GM10847 (cell line): ENCODE measurements around the gene DCPS.

Source experiments
- POLR2A ChIP-seq: IDR thresholded peaks from 2 replicates; pipeline ENCODE4 v1.6.1; 2011; ENCODE audit not compliant: insufficient read length; ENCODE audit errors: extremely low read depth

The DCPS gene

DNA sequence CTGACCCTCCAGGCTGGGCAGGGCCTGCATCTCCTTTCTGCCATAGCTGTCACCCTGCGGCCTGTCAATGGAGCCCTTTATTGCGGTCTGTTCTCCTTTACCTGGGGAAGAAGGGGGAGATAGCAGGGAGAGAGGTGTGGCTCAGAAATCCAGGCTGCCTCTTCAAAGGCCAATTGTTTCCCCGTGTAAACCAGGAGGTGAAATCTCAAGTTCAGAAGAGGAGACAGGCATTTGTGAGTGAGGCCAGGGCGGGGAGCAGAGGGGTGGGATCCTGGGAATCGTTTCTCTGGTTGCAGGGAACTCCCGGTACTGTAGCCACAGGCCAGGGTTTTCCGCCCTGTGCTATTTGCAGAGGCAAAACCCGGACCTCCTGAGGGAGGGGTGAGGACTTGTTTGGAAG, 9.1 kb downstream of the DCPS start:
- no peak for TF ChIP-seq POLR2A

DNA sequence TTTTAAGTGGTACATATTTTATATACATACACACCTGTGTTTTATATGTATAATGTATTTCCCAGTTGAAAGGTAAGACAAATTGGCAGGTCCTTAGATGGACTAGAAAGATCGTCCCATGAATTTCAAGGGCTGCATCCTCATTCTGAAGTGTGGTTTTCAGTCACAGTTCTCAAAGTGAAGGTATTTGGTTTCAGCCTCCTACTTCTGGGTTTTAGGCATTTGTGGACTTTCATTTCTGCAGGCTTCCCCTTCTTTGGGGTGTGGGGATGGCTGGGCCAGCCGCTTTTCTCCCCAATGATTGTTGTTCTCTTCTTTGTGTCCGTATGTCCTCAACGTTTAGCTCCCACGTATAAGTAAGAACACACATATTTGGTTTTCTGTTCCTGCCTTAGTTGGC, 10.0 kb downstream of the DCPS start:
- TF ChIP-seq POLR2A, result no peak

DNA sequence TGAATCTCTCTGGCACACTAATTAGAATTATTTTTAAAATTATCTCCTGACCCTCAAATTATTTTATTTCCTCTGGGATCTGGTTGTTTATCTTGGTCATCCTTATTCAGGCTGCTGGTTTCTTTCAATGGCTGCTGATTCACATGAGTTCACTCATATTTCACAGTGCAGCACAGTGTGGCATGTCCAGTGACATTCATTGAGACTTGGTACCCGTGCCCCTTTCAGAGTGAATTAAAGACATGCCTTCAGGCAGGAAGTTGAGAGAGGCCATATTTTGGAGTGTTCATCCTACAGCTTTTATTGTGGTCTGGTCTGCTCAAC, 13.5 kb downstream of the DCPS start:
- TF ChIP-seq POLR2A, result no peak

- no peak for TF ChIP-seq POLR2A
Measured at GRCh38 chr11:126317756-126318573, 14.1 kb downstream of the DCPS start.

- no peak for TF ChIP-seq POLR2A
Measured at GRCh38 chr11:126318574-126319373, 14.9 kb downstream of the DCPS start.

DNA sequence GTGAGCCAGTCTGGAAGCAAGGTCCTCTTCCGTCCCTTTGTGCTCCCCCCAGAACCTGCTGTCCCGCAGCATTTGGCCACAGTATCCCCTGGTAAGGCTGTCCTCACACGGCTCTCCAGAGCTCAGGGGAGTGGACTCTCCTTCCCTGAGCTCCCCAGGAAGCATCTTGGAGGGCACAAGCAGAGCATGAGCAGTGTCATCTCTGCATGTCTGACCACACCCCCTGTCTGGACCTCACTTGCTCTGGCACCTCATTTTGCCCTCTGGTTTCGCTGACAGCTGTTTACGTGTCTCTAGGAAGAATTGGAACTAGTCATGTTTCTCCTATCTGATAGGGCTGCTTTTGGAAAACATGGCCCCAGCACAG, 15.5 kb downstream of the DCPS start:
- no peak for TF ChIP-seq POLR2A

GRCh38 chr11:126322996-126323395, 19.1 kb downstream of the DCPS start:
- TF ChIP-seq POLR2A, result no peak

- no peak for TF ChIP-seq POLR2A
Measured at GRCh38 chr11:126327281-126328000, 23.6 kb downstream of the DCPS start.

DNA sequence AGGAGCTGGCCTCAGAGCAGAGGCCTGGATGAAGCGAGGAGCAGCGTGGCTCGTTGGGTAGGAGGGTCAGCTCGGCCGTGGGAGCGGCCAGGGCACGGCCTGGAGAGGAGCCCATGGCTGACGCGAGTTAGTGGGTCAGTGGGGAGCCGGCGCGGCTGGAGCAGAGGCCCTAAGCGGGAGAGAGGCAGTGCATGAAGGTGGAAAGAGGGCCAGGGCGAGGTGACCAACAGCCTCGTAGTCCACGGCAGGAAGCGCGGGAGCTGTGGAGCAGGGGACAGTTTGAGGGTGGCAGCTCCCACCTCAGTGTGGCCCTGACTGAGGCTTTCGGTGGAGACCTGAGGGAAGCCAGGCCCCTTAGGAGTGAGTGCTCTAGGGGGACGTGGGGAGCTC, 24.1 kb downstream of the DCPS start:
- no peak for TF ChIP-seq POLR2A

GRCh38 chr11:126328444-126328843, 24.6 kb downstream of the DCPS start:
- TF ChIP-seq POLR2A, result no peak

DNA sequence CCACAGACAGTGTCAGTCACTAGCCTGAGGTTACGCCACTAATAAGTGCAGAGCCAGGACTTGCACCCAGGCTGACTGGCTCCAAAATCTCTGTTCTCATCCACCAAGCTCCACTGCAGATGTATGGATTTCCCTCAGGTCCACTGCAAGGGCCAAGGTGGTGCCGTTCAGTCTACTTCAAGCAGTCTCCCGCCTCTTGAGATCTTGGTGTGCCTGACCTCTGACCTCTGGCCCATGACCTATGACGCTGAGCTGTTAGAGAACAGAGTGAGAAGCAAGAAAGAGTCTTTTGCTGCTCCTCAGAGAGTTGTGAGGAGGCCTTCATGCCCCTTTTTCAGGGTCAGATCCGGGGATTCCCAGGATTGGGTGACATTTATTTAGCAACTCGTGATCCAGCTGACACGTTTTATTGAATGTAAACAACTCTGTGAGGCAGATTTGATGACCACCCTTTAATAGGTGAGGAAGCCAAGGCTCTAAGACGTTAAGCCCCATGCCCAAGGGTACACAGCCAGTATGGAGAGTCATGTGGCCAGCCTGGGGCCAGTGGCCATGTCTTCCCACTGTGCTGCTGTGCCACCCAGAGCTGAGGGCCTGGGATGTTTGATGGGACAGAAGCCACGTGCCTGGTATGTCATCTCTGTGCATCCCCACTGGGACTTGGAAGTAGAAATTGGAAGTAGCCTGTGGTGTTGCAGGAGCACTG, 25.2 kb downstream of the DCPS start:
- no peak for TF ChIP-seq POLR2A

DNA sequence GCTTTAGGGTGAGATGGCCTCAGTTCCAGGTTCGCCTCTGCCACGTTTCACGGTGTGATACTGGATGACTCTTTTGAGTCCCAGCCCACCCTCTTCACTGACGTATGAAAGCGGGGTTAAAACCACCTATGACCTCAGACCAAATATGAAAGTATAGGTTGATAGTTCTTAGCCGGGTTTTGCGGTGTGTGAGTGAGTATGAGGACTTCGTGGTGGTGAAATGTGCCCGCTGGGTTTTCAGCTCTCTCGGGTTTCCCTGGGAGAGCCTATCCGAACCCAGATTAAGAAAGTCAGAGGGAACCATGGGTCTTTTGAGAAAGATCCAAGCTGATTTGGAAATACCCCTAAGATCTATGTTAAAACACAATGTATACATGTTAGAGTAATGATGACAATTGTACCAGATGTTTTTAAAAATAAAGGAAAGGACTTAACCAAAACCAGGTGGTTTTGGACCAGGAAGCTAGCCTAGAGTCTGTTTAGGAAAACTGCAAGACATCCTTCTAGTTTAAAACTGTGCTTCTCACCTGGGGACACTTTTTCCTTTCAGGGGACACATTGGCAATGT, 25.9 kb downstream of the DCPS start:
- TF ChIP-seq POLR2A, result no peak

GRCh38 chr11:126331286-126331685, 27.4 kb downstream of the DCPS start:
- no peak for TF ChIP-seq POLR2A

DNA sequence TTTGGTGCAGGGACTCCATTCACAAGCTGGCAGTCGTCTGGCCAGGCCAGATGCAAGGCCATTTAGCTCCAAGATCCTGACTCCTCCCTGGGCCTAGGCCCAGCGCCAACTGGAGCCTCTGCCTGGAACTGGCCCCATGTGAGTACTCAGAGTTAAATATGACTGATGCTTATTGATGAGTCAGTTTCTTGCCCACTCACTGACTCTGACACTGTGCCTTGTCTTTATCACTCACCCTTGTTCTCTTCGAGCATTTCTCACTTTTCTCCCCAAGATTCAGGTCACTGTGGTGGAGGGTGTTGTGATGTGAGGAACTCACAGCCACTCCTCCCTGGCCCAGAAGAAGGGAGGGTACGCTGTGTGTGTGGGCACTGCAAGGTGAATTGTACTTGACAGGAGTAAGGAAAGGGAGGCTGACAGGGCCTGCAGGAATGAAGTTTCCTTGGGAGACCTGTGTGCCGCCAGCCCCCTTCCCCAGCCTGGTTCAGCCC, 28.4 kb downstream of the DCPS start:
- no peak for TF ChIP-seq POLR2A

- TF ChIP-seq POLR2A, result no peak
Measured at GRCh38 chr11:126333142-126333541, 29.3 kb downstream of the DCPS start.
